IMR-90 (cell line): ENCODE measurements around the gene CALN1. TPM values are rescaled to one million over a fixed set of nuclear protein-coding genes. Genes with fewer than 3 reads are reported as not detected.

ENCODE experiments used
- ATAC-seq: fragments of 200-7000 bp; cut with Tn5 transposase; 2 replicates; pipeline ENCODE4 v1.9.1; 2020; ENCODE audit warnings: low read depth, mild to moderate bottlenecking, moderate library complexity
- BruUV-seq: library from RNA; stranded (reverse); fragments of 400-500 nt; replicated peaks from 2 replicates; lab custom pipeline; 2021; lab: Mats Ljungman, UMichigan
- CTCF ChIA-PET: fragments of 300-600 bp; formaldehyde crosslinking; extraction: SDS; loops from one replicate; lab custom pipeline; 2021; ENCODE audit warnings: antibody characterized with exemption; lab: Yijun Ruan, JAX
- POLR2A ChIA-PET: fragments of 300-600 bp; sonication (Branson Sonifier 250); formaldehyde crosslinking; loops from one replicate; lab custom pipeline; 2022; ENCODE audit warnings: antibody characterized with exemption; ENCODE audit not compliant: unreplicated experiment; lab: Charles Lee
- DNase-seq: peaks from one replicate; pipeline ENCODE4 v3.0.0; 2013
- H2AFZ ChIP-seq: replicated peaks from 2 replicates; pipeline ENCODE3; 2013; ENCODE audit warnings: low read length, mild to moderate bottlenecking; ENCODE audit not compliant: poor library complexity
- H2AK5ac ChIP-seq: 2 replicates; pipeline ENCODE4 v1.6.1; 2013; ENCODE audit warnings: low read depth, low read length, inconsistent platforms
- H2AK9ac ChIP-seq: replicated peaks from 2 replicates; pipeline ENCODE3; 2013; ENCODE audit warnings: mild to moderate bottlenecking, low read depth, low read length, moderate library complexity; ENCODE audit not compliant: poor library complexity
- H2BK120ac ChIP-seq: 2 replicates; pipeline ENCODE4 v1.6.1; 2013; ENCODE audit warnings: low read depth, low read length, inconsistent platforms
- H2BK15ac ChIP-seq: 3 replicates; pipeline ENCODE4 v1.6.1; 2013; ENCODE audit warnings: low read depth, low read length, inconsistent platforms
- H2BK20ac ChIP-seq: 2 replicates; pipeline ENCODE4 v1.6.1; 2013; ENCODE audit warnings: low read depth, mild to moderate bottlenecking, inconsistent platforms, low read length, moderate library complexity
- H2BK5ac ChIP-seq: 2 replicates; pipeline ENCODE4 v1.6.1; 2013; ENCODE audit warnings: mild to moderate bottlenecking, low read depth, low read length, inconsistent platforms; ENCODE audit not compliant: poor library complexity, severe bottlenecking
- H3K14ac ChIP-seq: replicated peaks from 2 replicates; pipeline ENCODE4 v1.6.1; 2013; ENCODE audit warnings: low read depth, low read length, inconsistent platforms
- H3K18ac ChIP-seq: 2 replicates; pipeline ENCODE4 v1.6.1; 2013; ENCODE audit warnings: low read depth, low read length, control low read depth
- H3K23ac ChIP-seq: 2 replicates; pipeline ENCODE4 v1.6.1; 2013; ENCODE audit warnings: low read depth, low read length, inconsistent platforms
- H3K27ac ChIP-seq: 2 replicates; pipeline ENCODE4 v1.5.1; 2013; ENCODE audit warnings: mild to moderate bottlenecking, control low read depth, low read length; ENCODE audit not compliant: insufficient read depth
- H3K27me3 ChIP-seq: 2 replicates; pipeline ENCODE4 v1.6.1; 2013; ENCODE audit warnings: low read length; ENCODE audit not compliant: control insufficient read depth, insufficient read depth
- H3K36me3 ChIP-seq: 2 replicates; pipeline ENCODE4 v1.6.1; 2013; ENCODE audit warnings: low read length, mixed read lengths; ENCODE audit not compliant: control insufficient read depth, insufficient read depth
- H3K4ac ChIP-seq: 2 replicates; pipeline ENCODE4 v1.6.1; 2013; ENCODE audit warnings: low read depth, low read length, inconsistent platforms
- H3K4me1 ChIP-seq: 2 replicates; pipeline ENCODE4 v1.6.1; 2013; ENCODE audit warnings: low read length, mixed read lengths; ENCODE audit not compliant: control insufficient read depth, insufficient read depth
- H3K4me2 ChIP-seq: 2 replicates; pipeline ENCODE4 v1.6.1; 2013; ENCODE audit warnings: low read depth, mild to moderate bottlenecking, control low read depth, low read length, moderate library complexity
- H3K4me3 ChIP-seq: 2 replicates; pipeline ENCODE4 v1.5.1; 2013; ENCODE audit warnings: low read depth, mild to moderate bottlenecking, control low read depth, low read length, moderate library complexity; ENCODE audit not compliant: insufficient read depth
- H3K56ac ChIP-seq: 2 replicates; pipeline ENCODE4 v1.6.1; 2013; ENCODE audit warnings: low read length, inconsistent platforms; ENCODE audit not compliant: insufficient read depth; ENCODE audit errors: extremely low read depth
- H3K79me1 ChIP-seq, 2 experiments: 2 replicates each; pipeline ENCODE4 v1.6.1; 2013; ENCODE audit warnings: low read length in 2 of 2, inconsistent platforms in 1 of 2, low read depth in 1 of 2
- H3K9ac ChIP-seq: 2 replicates; pipeline ENCODE4 v1.6.1; 2013; ENCODE audit warnings: low read depth, low read length, control low read depth
- H3K9me1 ChIP-seq: 2 replicates; pipeline ENCODE4 v1.6.1; 2013; ENCODE audit warnings: low read length, inconsistent platforms; ENCODE audit not compliant: insufficient read depth
- H3K9me3 ChIP-seq: 2 replicates; pipeline ENCODE4 v1.6.1; 2013; ENCODE audit warnings: low read length; ENCODE audit not compliant: control insufficient read depth, insufficient read depth
- H4K20me1 ChIP-seq: 2 replicates; pipeline ENCODE4 v1.6.1; 2013; ENCODE audit warnings: low read length, inconsistent platforms; ENCODE audit not compliant: insufficient read depth
- H4K5ac ChIP-seq: 2 replicates; pipeline ENCODE4 v1.6.1; 2013; ENCODE audit warnings: mild to moderate bottlenecking, low read depth, low read length, control low read depth
- H4K8ac ChIP-seq, 2 experiments: 2 replicates each; pipeline ENCODE4 v1.6.1; 2013; ENCODE audit warnings: low read depth in 2 of 2, low read length in 2 of 2, control low read depth in 1 of 2, inconsistent platforms in 1 of 2
- H4K91ac ChIP-seq: 2 replicates; pipeline ENCODE4 v1.6.1; 2013; ENCODE audit warnings: low read depth, low read length, inconsistent platforms; ENCODE audit not compliant: insufficient read depth
- BHLHE40 ChIP-seq: fragments of 150-350 bp; IDR thresholded peaks from 2 replicates; pipeline ENCODE4 v1.6.1; 2016; ENCODE audit warnings: mild to moderate bottlenecking, low read depth, low read length
- CTCF ChIP-seq: conservative IDR thresholded peaks from 2 replicates; pipeline ENCODE4 v1.5.1; 2012; ENCODE audit warnings: mild to moderate bottlenecking, low read depth, low read length, improper control_type of control experiment
- MAZ ChIP-seq: IDR thresholded peaks from 2 replicates; pipeline ENCODE4 v1.6.1; 2012; ENCODE audit warnings: low read depth, mild to moderate bottlenecking, low read length, improper control_type of control experiment, moderate library complexity, borderline replicate concordance
- NFE2L2 ChIP-seq: fragments of 150-350 bp; IDR thresholded peaks from 2 replicates; pipeline ENCODE4 v1.6.1; 2016; ENCODE audit warnings: low read depth, mild to moderate bottlenecking, low read length
- POLR2A ChIP-seq: IDR thresholded peaks from 2 replicates; pipeline ENCODE4 v1.6.1; 2012; ENCODE audit warnings: mild to moderate bottlenecking, low read depth, low read length
- RFX5 ChIP-seq: IDR thresholded peaks from 2 replicates; pipeline ENCODE4 v1.8.0; 2012; ENCODE audit warnings: low read depth, mild to moderate bottlenecking, low read length, moderate library complexity
- WGBS, 2 experiments: methylation state at CpG; one replicate each; pipeline versions ENCODE4 v1.1.5 to v1.1.7; 2013; ENCODE audit warnings: missing lambda C conversion rate in 2 of 2; ENCODE audit not compliant: insufficient read length in 1 of 2; ENCODE audit errors: extremely low coverage in 2 of 2; 5-methylcytosine and 5-hydroxymethylcytosine counted together
- dilution Hi-C: fragments of 300-500 bp; cut with HindIII; formaldehyde crosslinking; loops from one replicate; pipeline ENCODE4 v1.14.3; 2018; ENCODE audit warnings: low sequenced_read_pairs; ENCODE audit not compliant: unreplicated experiment
- in situ Hi-C: fragments of 300-500 bp; cut with MboI; formaldehyde crosslinking; loops from 3 replicates; pipeline ENCODE4 v1.14.3; 2019; ENCODE audit warnings: low sequenced_read_pairs, inconsistent platforms, mixed read lengths
- intact Hi-C: fragments of 100-400 bp; cut with micrococcal nuclease; formaldehyde crosslinking; loops from 2 replicates; pipeline ENCODE4 v1.10.0; 2022
- polyA plus RNA-seq, 3 experiments: library from polyadenylated mRNA; depleted of rRNA; stranded (reverse); fragments of >200 nt; gene quantifications; 2 replicates each; pipeline ENCODE4 v1.2.3, GENCODE V29; 2012; ENCODE audit warnings: low replicate concordance in 1 of 3
- total RNA-seq: library from RNA; depleted of rRNA; stranded (reverse); fragments of >200 nt; gene quantifications from 2 replicates; pipeline ENCODE4 v1.2.3, GENCODE V29; 2012

Gene CALN1
- total and polyA plus RNA-seq, 2 of the 4 experiments (the other 2 are of a cell fraction): not detected

- in situ Hi-C loops (no loop called here), dilution Hi-C loops (no loop called here), intact Hi-C loops (no loop called here)
- Histone ChIP-seq H2BK20ac (no peak overlapping the region), H3K79me1 (no peaks in the 10 kb centered on the region), H2AK9ac (no peak overlapping the region), H3K4me1 (no peaks in the 10 kb centered on the region), H4K8ac (no peak overlapping the region), H2BK5ac (no peak overlapping the region), H3K27ac (no peak overlapping the region), H4K91ac (no peak overlapping the region), H3K9me3 (peaks cover 9% of the 10 kb centered on the region), H4K5ac (no peak overlapping the region), H3K56ac (no peak overlapping the region), H3K14ac (no peak overlapping the region), H3K4me2 (no peak overlapping the region), H3K23ac (no peak overlapping the region), H3K36me3 (no peaks in the 10 kb centered on the region), H2BK15ac (no peak overlapping the region), H3K18ac (no peak overlapping the region), H4K20me1 (no peaks in the 10 kb centered on the region), H3K9me1 (no peaks in the 10 kb centered on the region), H2BK120ac (no peak overlapping the region), H3K27me3 (no peaks in the 10 kb centered on the region), H2AFZ (no peak overlapping the region), H3K4me3 (no peak overlapping the region), H3K9ac (no peak overlapping the region), H3K4ac (no peak overlapping the region), H2AK5ac (no peak overlapping the region)
- ChIA-PET POLR2A (no interaction called here), CTCF (no interaction called here)
- ATAC-seq: no peak
- DNase-seq: no peak
- no peak for TF ChIP-seq BHLHE40
- TF ChIP-seq CTCF: no peak
- no peak for TF ChIP-seq POLR2A
- no peak for TF ChIP-seq RFX5
- no peak for TF ChIP-seq NFE2L2
- no peak for TF ChIP-seq MAZ
- 70% methylated on average over 4 of the region's 10 CpGs; no CpG with 5 or more reads in 1 of the 2 experiments for WGBS, 2 experiments
- no TSS peak for BruUV-seq
These were observed 33.4 kb upstream of the CALN1 start for GRCh38 chr7:72445580-72445979.
